ENCODE data around the gene UBTF.
A peak's percentile ranks its signal among the peaks of the same experiment; 100 is the strongest.
"Not testable (repeated sequence)": the region's sequence is repeated elsewhere in the genome, so short reads cannot be mapped to it uniquely, and the experiment has no call there.

UBTF gene

GRCh38 chr17:44247440-44247841 lies 28.0 kb upstream of the UBTF start:
- no peak for DNase-seq

DNA sequence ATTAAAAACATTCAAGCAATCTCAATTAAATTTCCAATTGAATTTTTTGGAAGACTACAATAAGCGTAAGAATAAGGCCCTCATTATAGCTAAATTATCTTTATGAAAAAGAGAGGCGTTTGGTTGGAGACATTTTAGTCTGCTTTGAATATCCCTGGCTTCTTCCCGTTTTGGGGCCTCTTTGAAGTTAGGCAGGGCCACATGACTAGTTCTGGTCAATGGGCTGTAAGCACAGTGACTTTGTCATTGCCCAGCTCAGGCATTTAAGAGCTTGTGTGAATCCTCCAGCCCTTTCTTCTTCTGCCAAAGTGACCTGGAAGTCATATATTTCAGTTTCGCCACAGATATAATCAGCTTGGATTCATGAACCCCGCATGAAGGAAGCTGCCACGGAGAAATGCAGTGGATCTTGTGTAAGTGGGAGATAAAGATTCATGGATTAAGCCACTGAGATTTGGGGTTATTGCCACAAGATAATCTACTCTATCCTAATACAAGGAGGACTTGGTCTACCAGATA lies 21.7 kb upstream of the UBTF start:
- DNase-seq: no peak

- DNase-seq: not testable (repeated sequence)
Observed at GRCh38 chr17:44237886-44238285, 18.4 kb upstream of the UBTF start.

GRCh38 chr17:44236444-44236991 lies 17.0 kb upstream of the UBTF start:
- no peak for DNase-seq

GRCh38 chr17:44235583-44235936 lies 16.1 kb upstream of the UBTF start:
- no peak for DNase-seq

DNA sequence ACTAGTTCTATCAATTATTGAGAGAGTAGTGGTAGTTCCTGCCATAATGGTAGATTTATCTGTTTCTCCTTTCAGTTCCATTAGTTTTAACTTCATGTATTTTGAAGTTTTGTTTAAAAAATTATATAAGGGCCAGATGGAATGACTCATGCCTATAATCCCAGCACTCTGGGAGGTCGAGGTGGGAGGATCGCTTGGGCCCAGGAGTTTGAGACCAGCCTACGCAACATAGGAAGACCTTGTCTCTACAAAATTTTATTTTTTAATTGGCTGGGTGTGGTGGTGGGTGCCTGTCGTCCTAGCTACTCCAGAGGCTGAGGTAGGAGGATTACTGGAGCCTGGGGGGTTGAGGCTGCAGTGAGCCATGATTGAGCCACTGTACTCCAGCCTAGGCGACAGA lies 14.1 kb upstream of the UBTF start:
- DNase-seq: no peak

DNA sequence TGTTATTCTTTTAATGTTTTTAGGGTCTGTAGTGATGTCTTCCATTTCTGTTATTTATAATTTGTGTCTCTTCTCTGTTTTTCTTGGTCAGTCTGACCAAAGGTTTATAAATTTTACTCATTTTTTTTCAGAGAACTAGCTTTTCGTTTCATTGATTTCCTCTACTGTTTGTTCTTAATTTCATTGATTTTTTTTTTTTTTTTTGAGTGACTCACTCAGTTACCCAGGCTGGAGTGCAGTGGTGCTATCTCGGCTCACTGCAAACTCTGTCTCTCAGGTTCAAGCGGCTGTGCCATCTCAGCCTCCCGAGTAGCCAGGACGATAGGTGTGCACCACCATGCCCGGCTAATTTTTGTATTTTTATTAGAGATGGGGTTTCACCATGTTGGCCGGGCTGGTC lies 12.6 kb upstream of the UBTF start:
- no peak for DNase-seq

DNA sequence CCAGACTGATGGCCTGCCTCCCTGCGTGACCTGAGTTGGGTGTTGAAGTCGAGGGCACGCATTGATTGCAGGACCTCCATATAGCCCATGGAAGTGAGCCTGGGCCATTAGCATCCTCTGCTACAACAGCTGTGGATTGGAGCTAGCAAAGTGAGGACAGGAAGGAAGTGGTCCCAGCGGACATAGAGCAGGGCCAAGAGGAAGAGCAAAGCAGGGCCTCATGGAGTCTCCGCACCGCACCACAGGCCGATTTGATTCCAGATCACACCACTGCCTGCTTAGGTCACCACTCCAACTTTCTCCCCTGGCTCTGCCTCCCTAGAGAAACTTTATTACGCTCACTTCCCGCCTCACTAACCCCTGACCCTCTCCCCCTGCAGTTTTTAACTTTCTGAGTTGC lies 10.7 kb upstream of the UBTF start:
- DNase-seq: no peak

GRCh38 chr17:44229090-44229489 lies 9.6 kb upstream of the UBTF start:
- DNase-seq: no peak

GRCh38 chr17:44223541-44224071 lies 4.1 kb upstream of the UBTF start:
- DNase-seq: no peak

- DNase-seq: peak; percentile 80
Observed at GRCh38 chr17:44222112-44222869, 2.8 kb upstream of the UBTF start.

- peak; percentile 71 for DNase-seq
Observed at GRCh38 chr17:44221862-44222111, 2.3 kb upstream of the UBTF start.

- peak; percentile 87 for DNase-seq
Observed at GRCh38 chr17:44221084-44221861, 1.8 kb upstream of the UBTF start.

DNA sequence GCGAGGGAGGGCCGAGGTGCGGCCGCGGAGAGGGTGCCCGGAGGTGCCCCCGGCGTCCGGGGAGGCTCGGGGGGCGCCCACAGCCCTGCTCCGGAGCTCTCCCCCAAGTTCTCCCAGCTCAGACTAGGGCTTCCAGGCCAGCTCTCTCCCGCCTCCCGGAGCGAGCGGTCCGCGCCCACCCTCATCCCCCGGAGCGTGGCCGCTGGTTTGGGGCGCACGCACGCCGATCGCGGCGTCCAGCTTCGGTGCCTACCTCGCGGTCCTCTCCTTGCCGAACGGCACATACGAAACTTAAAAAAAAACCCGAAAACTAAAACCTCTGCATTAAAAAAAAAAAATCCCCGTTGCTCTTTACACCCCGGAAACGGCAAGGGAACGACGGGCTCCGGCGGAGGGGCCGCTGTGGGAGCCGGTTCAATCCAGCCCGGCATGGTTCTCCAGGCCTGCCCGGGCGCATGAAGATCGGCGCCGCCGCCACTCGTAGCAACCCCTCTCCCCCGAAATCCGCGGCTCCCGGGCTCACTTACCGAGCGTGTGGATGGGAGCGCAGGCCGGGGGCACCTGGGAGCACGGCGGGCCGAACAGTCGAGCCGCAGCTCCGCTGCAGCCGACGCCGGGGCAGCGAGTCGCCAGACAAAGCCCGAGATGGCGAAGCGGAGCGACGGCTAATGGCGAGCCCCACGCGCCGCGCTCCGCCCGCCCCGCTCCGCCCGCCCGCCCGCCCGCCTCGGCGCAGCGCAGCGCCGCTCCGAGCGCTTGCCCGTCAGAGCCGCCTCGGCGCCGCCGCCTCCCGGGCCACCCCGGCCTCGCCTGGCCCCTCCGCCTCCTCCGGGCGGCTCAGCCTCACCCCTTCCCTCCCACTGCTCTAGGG lies 973 bp upstream of the UBTF start:
- DNase-seq: peak; percentile 86

DNA sequence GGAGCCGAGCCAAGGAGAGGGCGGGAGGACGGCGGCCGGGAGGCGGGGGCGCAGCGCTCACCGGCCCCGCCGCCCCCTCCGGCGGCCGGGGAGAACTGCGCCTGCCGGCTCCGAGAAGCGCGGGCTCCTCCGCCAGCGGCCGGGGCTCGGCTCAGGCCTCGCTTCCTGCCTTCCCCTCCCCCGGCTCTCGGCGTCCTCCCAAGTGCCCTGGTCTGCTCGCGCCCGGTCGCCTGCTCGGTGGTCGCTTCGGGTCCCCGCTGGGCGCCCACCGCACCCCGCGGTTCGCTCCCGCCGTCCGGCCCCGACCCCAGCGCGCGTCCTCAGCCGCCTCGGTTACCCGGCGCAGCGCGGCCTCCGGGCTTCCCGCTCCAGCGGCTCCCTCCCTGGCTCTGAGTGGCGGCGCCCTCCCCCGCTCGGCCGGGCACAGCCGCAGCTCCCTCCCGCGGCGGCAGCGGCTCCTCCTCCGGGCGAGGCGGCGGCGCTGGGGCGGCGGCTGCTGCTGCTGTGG lies 313 bp downstream of the UBTF start:
- DNase-seq: peak; percentile 90

DNA sequence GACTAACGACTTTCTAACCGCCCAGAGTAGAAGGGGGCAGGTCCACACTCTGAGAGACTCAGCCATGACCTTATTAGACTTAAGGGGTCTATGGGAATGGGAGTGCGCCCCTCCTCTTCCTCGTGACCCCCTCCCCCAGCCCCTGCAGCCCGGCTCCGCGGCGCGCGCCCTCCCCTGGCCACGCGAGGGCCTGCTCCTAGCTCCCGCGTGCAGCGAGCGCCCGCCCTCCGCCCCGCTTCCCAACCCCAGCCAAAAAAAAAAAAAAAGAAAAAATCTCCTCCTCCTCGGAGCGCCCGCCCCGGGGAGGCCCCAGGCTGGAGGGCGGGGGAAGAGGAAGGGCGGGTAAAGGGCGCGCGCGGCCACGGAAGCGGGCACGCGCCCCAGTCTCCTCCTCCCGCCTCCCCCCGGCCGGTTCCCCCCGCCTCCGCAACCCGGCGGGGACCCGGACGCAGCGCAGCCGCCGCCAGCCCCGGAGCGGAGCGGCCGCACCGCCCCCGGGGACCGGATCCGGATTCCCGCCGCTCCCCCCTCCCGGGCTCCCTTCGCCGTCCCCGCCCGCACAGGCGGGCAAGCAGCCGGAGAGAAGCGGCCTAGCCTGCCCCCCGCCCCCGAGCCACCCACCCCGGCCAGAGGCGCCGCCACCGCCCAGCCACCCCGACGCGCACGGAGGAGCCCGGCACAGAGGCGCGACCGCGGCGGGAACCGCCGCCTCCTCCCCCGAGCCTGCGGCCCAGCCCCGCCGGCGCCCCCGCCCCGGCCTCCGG lies 949 bp downstream of the UBTF start:
- DNase-seq: peak; percentile 95

- DNase-seq: peak; percentile 74
Observed at GRCh38 chr17:44217738-44218343, 1.6 kb downstream of the UBTF start.

- DNase-seq: no peak
Observed at GRCh38 chr17:44216694-44217093, 2.8 kb downstream of the UBTF start.

GRCh38 chr17:44216173-44216572 lies 3.3 kb downstream of the UBTF start:
- no peak for DNase-seq

DNA sequence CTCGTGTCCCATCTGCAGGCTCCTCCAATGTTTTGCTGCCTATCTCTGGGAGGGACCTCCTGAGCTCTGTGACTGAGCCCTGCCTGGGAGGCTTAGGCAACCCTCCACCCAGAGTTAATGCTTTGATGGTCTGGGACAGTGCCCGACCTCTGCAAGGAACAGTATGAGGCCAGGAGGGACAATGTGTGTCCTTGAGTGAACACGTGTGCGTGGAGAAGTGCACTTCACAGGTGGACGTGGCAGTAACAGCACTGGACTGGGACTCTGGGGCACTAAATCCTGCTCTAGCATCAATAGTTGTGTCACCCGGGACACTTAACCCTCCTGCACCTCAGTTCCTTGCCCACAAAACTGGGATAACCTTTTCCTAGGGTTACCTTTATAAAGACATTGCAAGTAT lies 4.6 kb downstream of the UBTF start:
- DNase-seq: no peak

DNA sequence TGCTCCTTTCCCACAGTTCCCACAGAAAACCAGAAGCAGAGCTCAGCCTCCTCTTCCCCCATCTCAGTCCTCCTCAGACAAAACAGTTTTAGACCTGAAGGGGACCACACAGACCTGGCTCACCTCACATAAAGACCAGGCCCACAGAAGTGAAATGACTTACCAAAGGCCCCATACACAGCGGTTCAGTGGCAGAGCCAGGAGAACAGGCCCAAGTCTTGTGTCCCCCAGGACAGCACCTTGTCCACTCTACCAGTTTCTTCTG lies 5.3 kb downstream of the UBTF start:
- DNase-seq: no peak

Data from activated effector memory CD4-positive, alpha-beta T cell treated with anti-CD3 and anti-CD28 coated beads, Interleukin-2, amount 50 U/mL, for 16 hours (primary cell).